KOPT-K1 (cell line): ENCODE results near the gene CSF2RB.

Experiments
- H3K27ac ChIP-seq: fragments of 200-600 bp; sonication (generic); 2 replicates; pipeline ENCODE4 v1.5.1; 2016; ENCODE audit warnings: antibody characterized with exemption, mild to moderate bottlenecking, low read depth, low read length; ENCODE audit not compliant: poor library complexity, severe bottlenecking
- H3K36me3 ChIP-seq: fragments of 200-600 bp; sonication (generic); 2 replicates; pipeline ENCODE4 v1.5.1; 2017; ENCODE audit warnings: antibody characterized with exemption, mild to moderate bottlenecking, low read length, moderate library complexity; ENCODE audit not compliant: insufficient read depth
- H3K9me3 ChIP-seq: fragments of 200-600 bp; sonication (generic); 2 replicates; pipeline ENCODE4 v1.5.1; 2017; ENCODE audit warnings: antibody characterized with exemption, low read length, mild to moderate bottlenecking; ENCODE audit not compliant: insufficient read depth, poor library complexity, severe bottlenecking

Gene CSF2RB

DNA sequence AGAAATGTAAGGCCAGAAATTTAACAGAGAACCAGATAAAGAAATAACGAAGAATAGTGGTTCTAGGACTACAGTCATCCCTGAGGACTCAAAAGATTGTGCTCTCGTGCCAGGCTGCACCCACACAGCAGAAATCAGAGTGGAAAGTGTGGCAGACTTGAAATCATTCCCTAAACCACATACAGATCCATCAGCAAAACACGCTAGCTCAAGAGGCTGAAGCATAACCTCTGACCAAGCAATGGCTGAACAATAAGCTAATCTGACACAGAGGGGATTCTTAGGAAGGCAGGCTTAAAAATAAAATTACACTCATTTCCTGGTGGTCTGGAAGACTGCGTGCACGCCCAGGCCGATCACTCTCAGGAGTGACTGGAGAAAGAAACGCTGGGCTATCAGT lies 33.7 kb upstream of the CSF2RB start:
- no peaks in the 10 kb centered on the region for H3K36me3 ChIP-seq
- H3K27ac ChIP-seq = no peak overlapping the region
- H3K9me3 ChIP-seq = peaks cover 30% of the 10 kb centered on the region

DNA sequence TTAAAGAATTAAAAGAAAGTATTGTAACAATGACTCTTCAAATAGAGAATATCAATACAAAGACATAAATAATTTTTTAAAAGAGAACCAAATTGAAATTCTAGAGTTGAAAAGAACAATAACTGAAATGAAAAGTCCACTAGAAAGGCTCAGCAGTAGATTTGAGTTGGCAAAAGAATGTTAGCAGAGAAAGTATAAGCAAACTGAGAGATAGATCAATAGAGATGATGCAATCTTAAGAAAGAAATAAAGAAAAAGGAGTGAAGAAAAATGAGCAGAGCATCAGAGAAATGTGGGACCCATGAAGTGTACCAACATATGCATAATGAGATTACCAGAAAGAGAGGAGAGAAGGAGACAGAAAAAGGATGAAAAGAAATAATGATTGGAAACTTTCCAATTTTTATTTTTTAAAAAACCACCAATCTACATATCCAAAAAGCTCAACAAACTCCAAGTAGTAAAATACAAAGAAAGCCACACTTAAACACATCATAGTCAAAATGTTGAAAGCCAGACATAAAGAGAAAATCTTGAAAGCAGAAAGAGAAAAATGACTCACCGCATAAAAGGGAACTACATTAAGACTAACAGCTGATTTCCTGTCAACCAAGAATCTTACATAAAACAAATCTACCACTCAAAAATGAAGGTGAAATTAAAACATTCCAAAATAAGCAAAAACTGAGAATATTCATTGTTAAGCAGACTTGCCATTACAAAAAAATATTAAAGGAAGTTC lies 31.8 kb upstream of the CSF2RB start:
- H3K27ac ChIP-seq = no peak overlapping the region
- no peaks in the 10 kb centered on the region for H3K36me3 ChIP-seq
- peaks cover 30% of the 10 kb centered on the region for H3K9me3 ChIP-seq

- Histone ChIP-seq H3K9me3 (peaks cover 30% of the 10 kb centered on the region), H3K27ac (no peak overlapping the region)
These were observed 28.9 kb upstream of the CSF2RB start for GRCh38 chr22:36884349-36885158.

DNA sequence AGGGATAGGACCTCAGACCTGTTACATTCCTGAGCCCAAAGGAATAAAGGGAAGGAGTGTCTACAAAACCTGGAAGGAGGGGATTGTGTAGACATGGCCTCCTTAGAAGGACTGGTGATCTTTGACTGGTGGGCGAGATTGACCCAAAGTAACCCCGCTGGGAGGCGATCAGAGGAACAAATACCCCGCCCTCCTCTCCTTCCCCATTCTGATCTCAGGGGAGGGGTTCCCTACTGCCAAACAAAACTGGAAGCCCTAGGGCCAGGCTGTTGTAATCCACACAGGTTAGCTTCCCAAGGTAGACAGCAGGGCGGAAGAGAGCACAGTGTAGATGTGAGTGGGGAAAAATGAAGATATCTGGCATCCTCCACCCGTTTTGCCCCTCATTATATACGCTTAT lies 28.0 kb upstream of the CSF2RB start:
- H3K36me3 ChIP-seq = no peaks in the 10 kb centered on the region
- peaks cover 24% of the 10 kb centered on the region for H3K9me3 ChIP-seq
- H3K27ac ChIP-seq = no peak overlapping the region

More at GRCh38 chr22:36884349-36885158, 28.9 kb upstream of the CSF2RB start:
- no peaks in the 10 kb centered on the region for H3K36me3 ChIP-seq

- Histone ChIP-seq H3K9me3 (peaks cover 18% of the 10 kb centered on the region), H3K27ac (no peak overlapping the region), H3K36me3 (no peaks in the 10 kb centered on the region)
These were observed 27.4 kb upstream of the CSF2RB start for GRCh38 chr22:36886016-36886415.

- Histone ChIP-seq H3K27ac (no peak overlapping the region), H3K9me3 (peaks cover 8% of the 10 kb centered on the region), H3K36me3 (no peaks in the 10 kb centered on the region)
These were observed 26.3 kb upstream of the CSF2RB start for GRCh38 chr22:36887162-36887561.

- H3K27ac ChIP-seq = no peak overlapping the region
- H3K9me3 ChIP-seq = peaks cover 7% of the 10 kb centered on the region
- no peaks in the 10 kb centered on the region for H3K36me3 ChIP-seq
These were observed 21.8 kb upstream of the CSF2RB start for GRCh38 chr22:36891646-36892045.

DNA sequence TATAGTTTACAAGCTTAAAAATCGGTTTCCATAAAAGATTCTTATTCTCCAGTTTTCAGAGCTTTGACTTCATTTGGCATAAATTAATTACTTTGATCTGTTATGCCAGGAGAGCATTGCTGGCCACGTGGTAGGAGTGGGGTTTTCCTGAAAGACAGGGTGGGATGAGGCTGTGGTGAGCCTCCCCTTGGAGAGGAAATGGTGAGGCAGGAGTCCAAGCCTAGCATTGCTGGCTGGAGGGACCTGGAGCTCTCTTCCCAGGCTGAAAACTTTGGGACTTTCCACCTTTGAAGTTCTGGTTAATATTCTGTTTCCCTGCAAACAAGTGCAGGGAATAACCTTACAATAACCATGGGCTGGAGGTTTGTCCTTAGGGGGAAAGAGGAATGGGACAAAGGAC lies 21.1 kb upstream of the CSF2RB start:
- Histone ChIP-seq H3K9me3 (peaks cover 7% of the 10 kb centered on the region), H3K27ac (no peak overlapping the region), H3K36me3 (no peaks in the 10 kb centered on the region)

DNA sequence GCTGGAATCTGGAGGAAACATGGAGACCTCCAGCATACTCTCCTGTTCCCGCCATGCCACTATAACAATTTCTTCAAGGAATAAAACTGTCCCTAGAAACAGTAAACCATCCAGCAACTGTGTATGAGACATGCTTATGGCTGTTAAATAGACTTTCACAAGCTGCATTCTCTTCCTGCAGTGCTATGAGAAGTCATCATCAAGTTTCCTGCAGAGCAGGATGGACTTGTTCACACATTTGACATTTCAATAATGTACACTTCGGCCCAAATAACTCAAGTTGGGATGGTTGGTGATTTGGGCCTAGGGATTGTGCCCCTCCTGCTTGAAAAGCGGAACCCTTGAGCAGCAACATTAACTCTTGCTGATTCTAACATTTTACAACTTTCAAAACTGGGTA lies 20.2 kb upstream of the CSF2RB start:
- H3K36me3 ChIP-seq = no peaks in the 10 kb centered on the region
- H3K27ac ChIP-seq = no peak overlapping the region
- peaks cover 7% of the 10 kb centered on the region for H3K9me3 ChIP-seq

DNA sequence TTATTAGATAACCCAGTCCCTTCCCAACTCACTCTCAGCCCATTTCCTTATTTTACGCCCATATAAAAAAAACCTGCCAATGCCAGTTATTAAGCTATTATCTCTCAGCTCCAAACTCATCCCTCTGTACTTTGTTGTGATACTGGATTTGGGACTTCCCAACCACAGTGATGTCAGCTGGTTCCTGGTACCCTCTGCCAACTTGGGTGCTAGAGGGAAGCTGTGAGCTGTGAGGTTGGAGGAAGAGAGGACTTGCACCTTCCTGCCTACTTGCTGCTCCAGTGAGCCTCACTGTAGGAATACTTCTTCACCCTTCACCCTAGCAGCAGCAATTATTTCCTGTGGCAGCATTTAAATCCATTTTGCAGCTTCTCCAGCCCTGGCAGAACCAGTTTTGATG lies 19.2 kb upstream of the CSF2RB start:
- Histone ChIP-seq H3K27ac (no peak overlapping the region), H3K36me3 (no peaks in the 10 kb centered on the region), H3K9me3 (peaks cover 7% of the 10 kb centered on the region)

DNA sequence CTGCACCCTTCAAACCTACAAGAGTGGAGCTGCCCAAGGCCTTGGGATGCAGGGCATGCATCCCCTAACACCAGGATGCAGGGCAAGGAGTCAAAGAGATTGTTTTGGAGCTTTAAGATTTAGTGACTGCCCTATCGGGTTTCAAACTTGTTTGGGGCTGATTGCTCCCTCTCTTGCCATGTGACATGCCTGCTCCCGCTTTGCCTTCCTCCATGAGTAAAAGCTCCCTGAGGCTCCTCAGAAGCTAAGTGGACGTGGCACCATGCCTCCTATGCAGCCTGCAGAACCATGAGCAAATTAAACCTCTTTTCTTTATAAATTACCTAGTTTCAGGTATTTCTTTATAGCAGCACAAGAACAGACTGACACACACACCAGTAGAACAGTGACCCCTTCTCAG lies 15.8 kb upstream of the CSF2RB start:
- Histone ChIP-seq H3K27ac (no peak overlapping the region), H3K9me3 (peaks cover 15% of the 10 kb centered on the region), H3K36me3 (no peaks in the 10 kb centered on the region)

DNA sequence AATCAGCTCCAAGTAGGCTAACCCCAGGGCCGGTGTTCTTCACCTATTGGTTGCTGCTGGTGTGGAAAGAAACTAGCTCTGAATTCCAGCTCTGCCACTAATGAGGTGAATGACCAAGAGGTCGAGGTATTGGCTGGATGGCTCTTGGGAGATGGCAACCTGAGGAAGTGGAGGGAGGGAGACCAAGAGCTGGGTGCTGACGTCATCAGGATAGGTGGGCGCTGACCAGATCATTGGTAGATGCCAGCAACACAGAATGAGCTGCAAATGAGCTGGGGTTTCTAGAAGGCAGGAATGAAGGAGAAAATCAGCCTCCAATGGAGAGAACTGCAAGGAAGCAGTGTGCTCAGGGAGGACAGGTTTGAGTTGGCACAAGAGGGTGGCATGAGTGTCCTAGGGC lies 14.7 kb upstream of the CSF2RB start:
- no peak overlapping the region for H3K27ac ChIP-seq
- peaks cover 15% of the 10 kb centered on the region for H3K9me3 ChIP-seq
- no peaks in the 10 kb centered on the region for H3K36me3 ChIP-seq

DNA sequence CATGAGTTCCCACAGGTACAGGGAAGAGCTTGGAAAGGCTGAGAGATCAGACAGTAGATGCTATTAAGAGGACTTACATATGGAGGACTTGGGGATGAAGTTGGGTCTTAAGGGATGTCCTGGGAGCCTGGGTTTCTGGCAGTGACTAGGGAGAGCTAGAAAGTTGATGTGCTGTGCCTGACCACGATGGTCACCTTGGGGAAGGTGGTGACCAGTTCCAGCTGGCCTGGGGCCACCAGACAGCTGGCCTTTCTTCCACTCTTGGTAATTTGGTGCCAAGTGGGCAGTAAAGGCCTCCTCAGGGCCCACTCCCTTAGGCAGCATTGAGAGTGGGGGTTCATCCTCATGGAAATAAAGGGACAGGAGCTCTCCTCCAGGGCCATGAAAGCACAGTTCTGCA lies 13.9 kb upstream of the CSF2RB start:
- H3K9me3 ChIP-seq = peaks cover 15% of the 10 kb centered on the region
- no peak overlapping the region for H3K27ac ChIP-seq
- no peaks in the 10 kb centered on the region for H3K36me3 ChIP-seq

DNA sequence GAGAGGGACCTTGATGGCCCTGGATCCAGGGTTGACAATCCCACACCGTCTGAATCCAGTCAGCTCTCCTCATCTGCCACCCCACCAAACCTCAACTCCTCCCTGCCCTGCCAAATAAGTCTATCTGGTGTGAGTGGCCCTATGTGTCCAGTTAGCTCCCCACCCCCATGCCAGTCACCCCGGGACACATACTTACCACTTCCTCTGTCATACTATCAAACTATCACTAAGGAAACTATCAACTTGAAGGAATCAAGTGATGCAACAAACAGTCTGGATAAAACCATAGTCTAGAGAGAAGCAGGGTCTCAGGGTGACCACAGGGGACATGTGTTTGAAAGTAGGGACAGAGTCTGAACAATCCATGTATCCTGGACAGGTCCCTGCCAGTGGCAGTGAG lies 13.2 kb upstream of the CSF2RB start:
- peaks cover 15% of the 10 kb centered on the region for H3K9me3 ChIP-seq
- H3K27ac ChIP-seq = no peak overlapping the region
- H3K36me3 ChIP-seq = no peaks in the 10 kb centered on the region

DNA sequence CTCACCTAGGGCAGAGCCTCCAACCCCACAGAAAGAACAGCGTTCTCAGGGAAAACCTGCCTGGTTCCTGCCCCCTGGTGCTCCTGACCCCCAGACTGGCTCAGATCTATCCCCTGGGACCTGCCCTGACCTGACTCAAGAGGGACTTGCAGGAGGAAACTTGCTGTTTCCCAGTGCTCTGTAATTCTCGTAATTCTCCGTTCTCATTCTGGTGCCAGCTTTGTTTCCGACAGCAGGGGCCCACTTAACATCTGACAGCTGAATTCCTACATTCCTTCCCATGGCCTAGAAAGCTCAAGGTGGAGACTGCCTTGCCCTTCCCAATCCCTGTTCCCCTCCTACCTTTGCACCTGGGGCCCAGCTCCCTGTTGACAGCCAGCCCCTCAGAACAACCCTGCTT lies 12.5 kb upstream of the CSF2RB start:
- no peak overlapping the region for H3K27ac ChIP-seq
- H3K9me3 ChIP-seq = peaks cover 8% of the 10 kb centered on the region
- H3K36me3 ChIP-seq = no peaks in the 10 kb centered on the region
